T-cell (primary cell): ENCODE results near the gene WWC1. TPM values are rescaled to one million over a fixed set of nuclear protein-coding genes. Genes with fewer than 3 reads are reported as not detected.

Experiments
- ATAC-seq, 4 experiments: fragments of 200-7000 bp in 3 of 4; fragments of 150-1000 bp in 1 of 4; cut with Tn5 transposase; replicated peaks in 1 of 4; 1 replicate in 3 of 4; 2 replicates in 1 of 4; pipeline ENCODE4 v1.10.0; 2021; ENCODE audit warnings: moderate library complexity in 3 of 4, mild to moderate bottlenecking in 2 of 4, moderate number of reproducible peaks in 1 of 4
- CTCF ChIA-PET, 2 donors: fragments of 300-600 bp; sonication (Branson Sonifier 250); formaldehyde crosslinking; loops; one replicate each; lab custom pipeline; 2022; ENCODE audit warnings: antibody characterized with exemption in 2 of 2; lab: Charles Lee
- POLR2A ChIA-PET, 2 donors: fragments of 300-600 bp; sonication (Branson Sonifier 250); formaldehyde crosslinking; loops; one replicate each; lab custom pipeline; 2022; ENCODE audit warnings: antibody characterized with exemption in 2 of 2; lab: Charles Lee
- DNase-seq, 35 experiments: peaks; one replicate each; pipeline versions ENCODE4 v3.0.0 to v3.0.0-alpha.2; 2013 to 2023
- H3K27ac ChIP-seq: one replicate; pipeline ENCODE4 v1.5.1; 2013; ENCODE audit warnings: low read length
- H3K27me3 ChIP-seq, 2 experiments: replicated peaks in 1 of 2; 1 replicate in 1 of 2; 2 replicates in 1 of 2; pipeline versions ENCODE4 v1.6.1 to v1.7.0; 2013; ENCODE audit warnings: low read length in 1 of 2, mixed read lengths in 1 of 2; ENCODE audit not compliant: control insufficient read depth in 2 of 2, insufficient read depth in 2 of 2; ENCODE audit errors: extremely low read depth in 1 of 2
- H3K36me3 ChIP-seq, 2 donors: 1 replicate in 1 of 2; 2 replicates in 1 of 2; pipeline versions ENCODE4 v1.6.1 to v1.7.0; 2013; ENCODE audit warnings: low read length in 1 of 2; ENCODE audit not compliant: control insufficient read depth in 2 of 2, insufficient read depth in 1 of 2; ENCODE audit errors: extremely low read depth in 1 of 2
- H3K4me1 ChIP-seq, 2 experiments: 1 replicate in 1 of 2; 2 replicates in 1 of 2; pipeline versions ENCODE4 v1.6.1 to v1.7.0; 2013; ENCODE audit warnings: low read length in 2 of 2, mixed read lengths in 1 of 2; ENCODE audit not compliant: insufficient read depth in 2 of 2, control insufficient read depth in 1 of 2; ENCODE audit errors: extremely low read depth in 1 of 2
- H3K4me3 ChIP-seq, 2 donors: 1 replicate in 1 of 2; 2 replicates in 1 of 2; pipeline versions ENCODE4 v1.5.1 to v1.7.0; 2013; ENCODE audit warnings: mild to moderate bottlenecking in 2 of 2, low read length in 1 of 2, moderate library complexity in 1 of 2; ENCODE audit not compliant: control insufficient read depth in 1 of 2; ENCODE audit errors: extremely low read depth in 1 of 2
- H3K9me3 ChIP-seq: 2 replicates; pipeline ENCODE4 v1.7.0; 2013
- H3K27ac Mint-ChIP-seq, 2 donors: one replicate each; pipeline ENCODE4 v1.8.0; 2020 to 2021; ENCODE audit warnings: mild to moderate bottlenecking in 2 of 2, mixed read lengths in 2 of 2
- H3K27me3 Mint-ChIP-seq, 2 donors: one replicate each; pipeline ENCODE4 v1.8.0; 2021 to 2022; ENCODE audit warnings: mixed read lengths in 2 of 2
- H3K36me3 Mint-ChIP-seq: one replicate; pipeline ENCODE4 v1.8.0; 2021; ENCODE audit warnings: mixed read lengths
- H3K4me1 Mint-ChIP-seq, 3 donors: one replicate each; pipeline ENCODE4 v1.8.0; 2020 to 2022; ENCODE audit warnings: mixed read lengths in 3 of 3, mild to moderate bottlenecking in 1 of 3
- H3K4me3 Mint-ChIP-seq, 3 donors: one replicate each; pipeline ENCODE4 v1.8.0; 2020 to 2022; ENCODE audit warnings: mild to moderate bottlenecking in 3 of 3, mixed read lengths in 3 of 3, moderate library complexity in 3 of 3
- H3K9me3 Mint-ChIP-seq, 3 donors: one replicate each; pipeline ENCODE4 v1.8.0; 2020 to 2022; ENCODE audit warnings: mixed read lengths in 3 of 3
- WGBS: methylation state at CpG from one replicate; pipeline ENCODE4 v1.1.5; 2013; ENCODE audit warnings: missing lambda C conversion rate; ENCODE audit not compliant: insufficient coverage; 5-methylcytosine and 5-hydroxymethylcytosine counted together
- total RNA-seq, 35 experiments: library from RNA in 6 of 35; stranded (reverse) in 6 of 35; fragments of 120-200 nt in 1 of 35; gene quantifications; one replicate each; pipeline versions ENCODE4 v1.2.1 to v1.2.4 and lab custom pipeline; 2013 to 2026

WWC1 gene
- total RNA-seq, 5 donors from 2014 or later (not counting 1 experiment from before 2014, with no cell fraction given), result 0.83 to 2.0 (median 1.6) TPM

- Histone ChIP-seq H3K36me3 (no peaks in the 10 kb centered on the region), H3K4me3 (peak overlapping the region; percentile 32 to 44), H3K27ac (no peak overlapping the region), H3K27me3 (peaks cover 9 to 40% of the 10 kb centered on the region in 2 experiments), H3K4me1 (peaks cover 0 to 13% of the 10 kb centered on the region in 2 experiments), H3K9me3 (no peaks in the 10 kb centered on the region)
- peaks cover 22 to 43% of the 10 kb centered on the region in 2 donors for H3K27me3 Mint-ChIP-seq
- peaks cover 0 to 20% (median 17%) of the 10 kb centered on the region in 3 donors for H3K4me1 Mint-ChIP-seq
- no peak overlapping the region for H3K27ac Mint-ChIP-seq
- peak overlapping the region in 2 of 3 donors; percentile 28 to 51 for H3K4me3 Mint-ChIP-seq
- DNase-seq (peak in 3 of 35 experiments; percentile 0 to 11 (median 2)), ATAC-seq (peak in 2 of 4 experiments; percentile 7 to 18)
- ChIA-PET CTCF (no interaction called here), POLR2A (interaction anchor here in 1 of 2 donors (0.6 kb wide), 1 partner anchor 251 kb away, joined by 3 read pairs; no protein-coding TSS in a partner anchor)
- no peaks in the 10 kb centered on the region for H3K9me3 Mint-ChIP-seq
- no peaks in the 10 kb centered on the region for H3K36me3 Mint-ChIP-seq
- WGBS, result 6% methylated on average over 54 of the region's 64 CpGs
These were observed 730 bp downstream of the WWC1 start for GRCh38 chr5:168291964-168292785.

GRCh38 chr5:168292786-168293696 is 1.6 kb downstream of the WWC1 start:
- Mint-ChIP-seq H3K4me1 (peaks cover 0 to 20% (median 17%) of the 10 kb centered on the region in 3 donors), H3K36me3 (no peaks in the 10 kb centered on the region), H3K4me3 (peak overlapping the region; percentile 9 to 51 (median 28)), H3K27me3 (peaks cover 19 to 41% of the 10 kb centered on the region in 2 donors), H3K27ac (peak overlapping the region in 1 of 2 donors; percentile 36), H3K9me3 (no peaks in the 10 kb centered on the region)
- ChIA-PET POLR2A (interaction anchor here in 1 of 2 donors (0.6 kb wide), 1 partner anchor 251 kb away, joined by 3 read pairs; no protein-coding TSS in a partner anchor), CTCF (no interaction called here)
- H3K36me3 ChIP-seq, result no peaks in the 10 kb centered on the region
- no peak overlapping the region for H3K27ac ChIP-seq
- no peak for ATAC-seq
- peaks cover 0 to 13% of the 10 kb centered on the region in 2 experiments for H3K4me1 ChIP-seq
- 63% methylated on average over 6 of the region's 18 CpGs for WGBS
- no peaks in the 10 kb centered on the region for H3K9me3 ChIP-seq
- DNase-seq, result no peak
- no peak overlapping the region for H3K4me3 ChIP-seq
- peaks cover 9 to 40% of the 10 kb centered on the region in 2 experiments for H3K27me3 ChIP-seq

GRCh38 chr5:168295574-168296201 is 4.2 kb downstream of the WWC1 start:
- POLR2A ChIA-PET, result no interaction called here
- no peak for DNase-seq
- Histone ChIP-seq H3K4me1 (peaks cover 0 to 13% of the 10 kb centered on the region in 2 experiments), H3K27me3 (peaks cover 5 to 39% of the 10 kb centered on the region in 2 experiments), H3K9me3 (no peaks in the 10 kb centered on the region), H3K4me3 (no peak overlapping the region), H3K27ac (no peak overlapping the region), H3K36me3 (no peaks in the 10 kb centered on the region)
- Mint-ChIP-seq H3K4me3 (no peak overlapping the region), H3K36me3 (no peaks in the 10 kb centered on the region), H3K9me3 (no peaks in the 10 kb centered on the region), H3K27me3 (peaks cover 17 to 32% of the 10 kb centered on the region in 2 donors), H3K27ac (no peak overlapping the region), H3K4me1 (peaks cover 0 to 14% (median 13%) of the 10 kb centered on the region in 3 donors)
- 87% methylated on average over 10 of the region's 12 CpGs for WGBS
- CTCF ChIA-PET, result no interaction called here
- ATAC-seq, result no peak

GRCh38 chr5:168296682-168297081 is 5.2 kb downstream of the WWC1 start:
- 100% methylated on average over 1 of the region's 2 CpGs for WGBS
- Mint-ChIP-seq H3K36me3 (no peaks in the 10 kb centered on the region), H3K9me3 (no peaks in the 10 kb centered on the region), H3K4me1 (peaks cover 0 to 9% (median 9%) of the 10 kb centered on the region in 3 donors), H3K27me3 (peaks cover 12 to 27% of the 10 kb centered on the region in 2 donors), H3K27ac (no peak overlapping the region), H3K4me3 (no peak overlapping the region)
- H3K27me3 ChIP-seq, result peaks cover 5 to 34% of the 10 kb centered on the region in 2 experiments
- no peak overlapping the region for H3K27ac ChIP-seq
- no peaks in the 10 kb centered on the region for H3K36me3 ChIP-seq
- no peak for DNase-seq
- ChIA-PET POLR2A (no interaction called here), CTCF (no interaction called here)
- H3K4me3 ChIP-seq, result no peak overlapping the region
- peaks cover 0 to 8% of the 10 kb centered on the region in 2 experiments for H3K4me1 ChIP-seq
- no peak for ATAC-seq
- H3K9me3 ChIP-seq, result no peaks in the 10 kb centered on the region

GRCh38 chr5:168298949-168299348 is 7.5 kb downstream of the WWC1 start:
- no peak overlapping the region for H3K27ac ChIP-seq
- H3K9me3 ChIP-seq, result no peaks in the 10 kb centered on the region
- no peak overlapping the region for H3K27ac Mint-ChIP-seq
- ChIA-PET POLR2A (no interaction called here), CTCF (no interaction called here)
- peaks cover 0 to under 1% (median 0%) of the 10 kb centered on the region in 3 donors for H3K4me1 Mint-ChIP-seq
- no peak for ATAC-seq
- WGBS, result 95% methylated on average over 6 of the region's 7 CpGs
- peaks cover 9 to 16% of the 10 kb centered on the region in 2 donors for H3K27me3 Mint-ChIP-seq
- H3K27me3 ChIP-seq, result peaks cover 0 to 18% of the 10 kb centered on the region in 2 experiments
- H3K36me3 ChIP-seq, result no peaks in the 10 kb centered on the region
- H3K4me1 ChIP-seq, result no peaks in the 10 kb centered on the region
- no peak overlapping the region for H3K4me3 ChIP-seq
- no peak overlapping the region for H3K4me3 Mint-ChIP-seq
- H3K36me3 Mint-ChIP-seq, result no peaks in the 10 kb centered on the region
- no peak for DNase-seq
- no peaks in the 10 kb centered on the region for H3K9me3 Mint-ChIP-seq
